CD4-positive, alpha-beta T cell treated with Interleukin-4 for 4 hours (primary cell): ENCODE results near the gene IZUMO1R.
"Not testable (repeated sequence)": the region's sequence is repeated elsewhere in the genome, so short reads cannot be mapped to it uniquely, and the experiment has no call there.

Source experiments
- DNase-seq: peaks from one replicate; pipeline ENCODE4 v3.0.0-alpha.2; 2020

Gene IZUMO1R

GRCh38 chr11:94328587-94329080 is 24.3 kb downstream of the IZUMO1R start:
- DNase-seq, result no peak

DNA sequence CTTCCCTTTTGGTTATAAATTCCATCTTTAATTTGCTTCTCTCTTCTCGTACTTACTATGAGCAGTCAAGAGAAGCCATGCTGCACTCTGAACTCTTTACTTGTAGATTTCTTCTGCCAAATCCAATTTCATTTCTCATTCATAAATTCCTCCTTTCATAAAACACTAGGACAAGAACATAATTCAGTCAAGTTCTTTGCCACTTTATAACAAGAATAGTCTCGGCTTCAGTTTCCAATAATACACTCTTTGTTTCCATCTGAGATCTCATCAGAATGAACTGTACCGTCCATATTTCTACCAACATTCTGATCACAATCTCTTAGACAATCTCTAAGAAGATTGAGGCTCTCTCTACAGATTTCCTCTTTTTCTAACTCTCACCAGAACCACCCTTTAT is 25.1 kb downstream of the IZUMO1R start:
- DNase-seq, result no peak

- no peak for DNase-seq
Observed at GRCh38 chr11:94330789-94331188, 26.4 kb downstream of the IZUMO1R start.

DNA sequence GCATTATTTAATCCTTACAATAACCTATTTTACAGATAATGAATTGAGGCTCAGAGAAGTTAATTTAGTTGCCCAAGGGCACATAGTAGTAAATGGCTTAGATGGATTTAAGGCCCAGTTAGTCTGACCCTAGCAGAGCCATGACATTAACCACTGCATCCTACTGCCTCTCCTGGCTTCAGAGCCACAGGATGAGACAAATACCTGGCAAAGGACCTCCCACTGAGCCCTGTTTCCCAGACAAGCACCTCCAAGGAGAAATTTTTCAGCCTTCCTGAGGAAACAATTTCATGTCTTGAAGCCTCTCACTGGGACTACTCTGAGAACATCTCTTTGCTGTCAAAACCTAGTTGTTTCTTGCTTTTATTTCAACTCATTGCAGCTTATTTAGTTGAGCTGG is 28.4 kb downstream of the IZUMO1R start:
- DNase-seq, result no peak

- no peak for DNase-seq
Observed at GRCh38 chr11:94336033-94336432, 31.7 kb downstream of the IZUMO1R start.

- DNase-seq, result no peak
Observed at GRCh38 chr11:94338651-94339050, 34.3 kb downstream of the IZUMO1R start.

DNA sequence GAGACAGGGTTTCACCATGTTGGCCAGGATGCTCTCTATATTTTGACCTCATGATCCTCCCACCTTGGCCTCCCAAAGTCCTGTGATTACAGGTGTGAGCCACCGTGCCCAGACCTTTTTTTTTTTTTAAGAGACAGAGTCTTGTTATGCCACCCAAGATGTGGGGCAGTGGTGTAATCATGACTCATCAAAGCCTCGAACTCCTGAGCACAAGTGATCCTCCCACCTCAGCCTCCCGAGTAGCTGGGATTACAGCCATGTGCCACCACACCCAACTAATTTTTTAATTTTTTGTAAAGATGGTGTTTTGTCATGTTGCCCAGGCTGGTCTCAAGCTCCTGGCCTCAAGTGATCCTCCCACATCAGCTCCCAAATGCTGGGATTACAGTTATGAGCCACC is 37.9 kb downstream of the IZUMO1R start:
- DNase-seq, result no peak

DNA sequence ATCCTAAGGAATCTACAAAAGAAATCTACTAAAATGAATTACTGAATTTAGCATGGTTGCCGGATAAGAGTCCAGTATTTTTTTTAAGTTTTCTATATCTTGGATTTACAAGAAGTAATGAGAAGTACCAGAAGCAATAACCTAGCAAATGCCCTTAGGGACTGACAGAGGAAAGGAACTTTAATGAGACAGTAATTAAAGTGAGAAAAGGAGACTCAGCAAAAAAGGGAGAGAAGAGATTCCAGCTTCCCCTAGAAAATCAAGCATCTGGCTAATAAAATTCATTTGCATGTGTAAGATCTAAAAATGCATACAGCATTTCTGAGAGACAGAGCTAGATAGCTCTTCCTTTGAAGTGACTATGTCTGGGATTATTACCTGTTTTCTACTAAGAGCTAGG is 39.1 kb downstream of the IZUMO1R start:
- no peak for DNase-seq

- DNase-seq, result not testable (repeated sequence)
Observed at GRCh38 chr11:94346311-94346710, 41.9 kb downstream of the IZUMO1R start.

DNA sequence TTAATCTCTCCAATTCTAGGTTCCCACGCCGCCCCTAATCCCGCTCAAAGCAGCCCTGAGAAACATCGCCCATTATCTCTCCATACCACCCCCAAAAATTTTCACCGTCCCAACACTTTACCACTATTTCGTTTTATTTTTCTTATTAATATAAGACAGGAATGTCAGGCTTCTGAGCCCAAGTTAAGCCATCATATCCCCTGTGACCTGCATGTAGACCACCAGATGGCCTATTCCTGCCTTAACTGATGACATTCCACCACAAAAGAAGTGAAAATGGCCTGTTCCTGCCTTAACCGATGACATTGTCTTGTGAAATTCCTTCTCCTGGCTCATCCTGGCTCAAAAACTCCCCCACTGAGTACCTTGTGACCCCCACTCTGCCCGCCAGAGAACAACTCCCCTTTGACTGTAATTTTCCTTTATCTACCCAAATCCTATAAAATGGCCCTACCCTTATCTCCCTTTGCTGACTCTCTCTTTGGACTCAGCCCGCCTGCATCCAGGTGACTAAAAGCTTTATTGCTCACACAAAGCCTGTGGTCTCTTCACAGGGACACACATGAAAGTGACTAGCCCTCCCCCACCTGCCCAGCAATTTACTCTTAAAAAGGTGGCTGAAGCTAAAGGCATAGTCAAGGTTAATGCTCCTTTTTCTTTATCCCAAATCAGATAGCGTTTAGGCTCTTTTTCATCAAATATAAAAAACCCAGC is 46.6 kb downstream of the IZUMO1R start:
- DNase-seq, result not testable (repeated sequence)
